Measurements from ENCODE around the gene EGF. TPM values are rescaled to one million over a fixed set of nuclear protein-coding genes. Genes with fewer than 3 reads are reported as not detected.
"Not testable (repeated sequence)": the region's sequence is repeated elsewhere in the genome, so short reads cannot be mapped to it uniquely, and the experiment has no call there.

Gene EGF
- total RNA-seq, 1 donor from 2014 or later = 1.0 TPM

- DNase-seq = no peak
Observed at GRCh38 chr4:109915385-109916026, 2.8 kb downstream of the EGF start.

- no peak for DNase-seq
Observed at GRCh38 chr4:109916027-109916409, 3.3 kb downstream of the EGF start.

- DNase-seq = no peak
Observed at GRCh38 chr4:109921384-109921808, 8.7 kb downstream of the EGF start.

GRCh38 chr4:109925396-109925795, 12.7 kb downstream of the EGF start:
- DNase-seq = no peak

- DNase-seq = no peak
Observed at GRCh38 chr4:109928327-109929045, 15.8 kb downstream of the EGF start.

GRCh38 chr4:109930464-109930863, 17.8 kb downstream of the EGF start:
- no peak for DNase-seq

GRCh38 chr4:109930872-109931271, 18.2 kb downstream of the EGF start:
- DNase-seq = no peak

- no peak for DNase-seq
Observed at GRCh38 chr4:109931318-109931717, 18.6 kb downstream of the EGF start.

GRCh38 chr4:109937352-109937751, 24.7 kb downstream of the EGF start:
- DNase-seq = not testable (repeated sequence)

GRCh38 chr4:109939190-109939589, 26.5 kb downstream of the EGF start:
- DNase-seq = no peak

GRCh38 chr4:109942292-109942926, 29.7 kb downstream of the EGF start:
- no peak for DNase-seq

- no peak for DNase-seq
Observed at GRCh38 chr4:109943745-109944144, 31.1 kb downstream of the EGF start.

- DNase-seq = no peak
Observed at GRCh38 chr4:109944591-109944990, 31.9 kb downstream of the EGF start.

- no peak for DNase-seq
Observed at GRCh38 chr4:109945056-109945455, 32.4 kb downstream of the EGF start.

- no peak for DNase-seq
Observed at GRCh38 chr4:109946120-109946519, 33.4 kb downstream of the EGF start.

GRCh38 chr4:109947457-109947856, 34.8 kb downstream of the EGF start:
- peak; percentile 23 for DNase-seq

- DNase-seq = no peak
Observed at GRCh38 chr4:109947918-109948317, 35.2 kb downstream of the EGF start.

GRCh38 chr4:109949099-109949718, 36.5 kb downstream of the EGF start:
- DNase-seq = not testable (repeated sequence)

- no peak for DNase-seq
Observed at GRCh38 chr4:109952612-109953011, 39.9 kb downstream of the EGF start.

- no peak for DNase-seq
Observed at GRCh38 chr4:109953556-109953955, 40.9 kb downstream of the EGF start.

- no peak for DNase-seq
Observed at GRCh38 chr4:109955146-109955545, 42.5 kb downstream of the EGF start.

GRCh38 chr4:109957227-109957626, 44.5 kb downstream of the EGF start:
- no peak for DNase-seq

GRCh38 chr4:109959195-109959594, 46.5 kb downstream of the EGF start:
- no peak for DNase-seq

- no peak for DNase-seq
Observed at GRCh38 chr4:109962401-109962800, 49.7 kb downstream of the EGF start.

Measured in dermis blood vessel endothelial cell (primary cell).